ENCODE results near the gene LRCH2.

DNA sequence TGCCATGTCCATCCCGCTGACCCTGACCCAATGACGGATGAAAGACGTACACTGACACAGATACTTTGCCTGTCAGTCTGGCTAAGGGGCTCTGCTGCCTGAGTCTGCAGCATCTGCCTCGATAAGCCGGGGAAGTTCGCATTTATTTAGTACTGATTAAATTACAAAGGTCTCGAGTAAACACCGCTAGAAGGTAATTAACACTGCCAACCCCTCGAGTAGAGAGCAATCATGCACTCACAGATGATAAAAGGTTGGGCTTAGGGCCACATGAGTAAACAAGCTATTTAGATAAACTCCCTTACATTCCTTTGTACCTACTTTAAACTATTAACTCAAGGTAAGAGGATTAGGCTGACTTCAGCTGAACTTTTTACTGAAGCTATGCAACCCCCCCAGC is 60.7 kb downstream of the LRCH2 start:
- TF ChIP-seq POLR2AphosphoS5 (IDR thresholded peaks at IDR 0.05; ENCODE audit: low read depth, low read length) (no peak), TAF1 (IDR thresholded peaks at IDR 0.05; ENCODE audit: borderline replicate concordance, insufficient read depth, low read length) (no peak), SIN3A (IDR thresholded peaks at IDR 0.05; ENCODE audit: borderline replicate concordance, insufficient read depth, low read length) (no peak), FOXP2 (optimal IDR thresholded peaks at IDR 0.05; ENCODE audit: borderline replicate concordance, extremely low read depth, extremely low read length, insufficient read depth) (no peak)
- TF ChIP-seq, protein P1, sequence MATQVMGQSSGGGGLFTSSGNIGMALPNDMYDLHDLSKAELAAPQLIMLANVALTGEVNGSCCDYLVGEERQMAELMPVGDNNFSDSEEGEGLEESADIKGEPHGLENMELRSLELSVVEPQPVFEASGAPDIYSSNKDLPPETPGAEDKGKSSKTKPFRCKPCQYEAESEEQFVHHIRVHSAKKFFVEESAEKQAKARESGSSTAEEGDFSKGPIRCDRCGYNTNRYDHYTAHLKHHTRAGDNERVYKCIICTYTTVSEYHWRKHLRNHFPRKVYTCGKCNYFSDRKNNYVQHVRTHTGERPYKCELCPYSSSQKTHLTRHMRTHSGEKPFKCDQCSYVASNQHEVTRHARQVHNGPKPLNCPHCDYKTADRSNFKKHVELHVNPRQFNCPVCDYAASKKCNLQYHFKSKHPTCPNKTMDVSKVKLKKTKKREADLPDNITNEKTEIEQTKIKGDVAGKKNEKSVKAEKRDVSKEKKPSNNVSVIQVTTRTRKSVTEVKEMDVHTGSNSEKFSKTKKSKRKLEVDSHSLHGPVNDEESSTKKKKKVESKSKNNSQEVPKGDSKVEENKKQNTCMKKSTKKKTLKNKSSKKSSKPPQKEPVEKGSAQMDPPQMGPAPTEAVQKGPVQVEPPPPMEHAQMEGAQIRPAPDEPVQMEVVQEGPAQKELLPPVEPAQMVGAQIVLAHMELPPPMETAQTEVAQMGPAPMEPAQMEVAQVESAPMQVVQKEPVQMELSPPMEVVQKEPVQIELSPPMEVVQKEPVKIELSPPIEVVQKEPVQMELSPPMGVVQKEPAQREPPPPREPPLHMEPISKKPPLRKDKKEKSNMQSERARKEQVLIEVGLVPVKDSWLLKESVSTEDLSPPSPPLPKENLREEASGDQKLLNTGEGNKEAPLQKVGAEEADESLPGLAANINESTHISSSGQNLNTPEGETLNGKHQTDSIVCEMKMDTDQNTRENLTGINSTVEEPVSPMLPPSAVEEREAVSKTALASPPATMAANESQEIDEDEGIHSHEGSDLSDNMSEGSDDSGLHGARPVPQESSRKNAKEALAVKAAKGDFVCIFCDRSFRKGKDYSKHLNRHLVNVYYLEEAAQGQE (IDR thresholded peaks at IDR 0.05; ENCODE audit: insufficient read depth in 1 of 2, low read depth in 2 of 2, low read length in 2 of 2): no peak

All from PFSK-1 (cell line).